NB4 (cell line): ENCODE data around the gene DUSP7.

ENCODE experiments used
- CTCF ChIP-seq: IDR thresholded peaks from one replicate; pipeline ENCODE4 v1.5.1; 2012; ENCODE audit warnings: low read depth, low read length
- MAX ChIP-seq: IDR thresholded peaks from 2 replicates; pipeline ENCODE4 v1.6.1; 2011; ENCODE audit warnings: low read depth, low read length
- POLR2A ChIP-seq: IDR thresholded peaks from 2 replicates; pipeline ENCODE4 v1.6.1; 2011; ENCODE audit warnings: mild to moderate bottlenecking; ENCODE audit not compliant: insufficient read length; ENCODE audit errors: extremely low read depth

GRCh38 chr3:52034212-52034611, 22.2 kb downstream of the DUSP7 start:
- TF ChIP-seq CTCF (no peak), MAX (no peak), POLR2A (no peak)
